ENCODE results near the gene S1PR5. TPM values are rescaled to one million over a fixed set of nuclear protein-coding genes. Genes with fewer than 3 reads are reported as not detected.
"Not testable (repeated sequence)": the region's sequence is repeated elsewhere in the genome, so short reads cannot be mapped to it uniquely, and the experiment has no call there.

Gene S1PR5
- total and polyA plus RNA-seq, 5 donors from 2014 or later: 0.17 to 0.31 (median 0.30) TPM; not detected in 2

DNA sequence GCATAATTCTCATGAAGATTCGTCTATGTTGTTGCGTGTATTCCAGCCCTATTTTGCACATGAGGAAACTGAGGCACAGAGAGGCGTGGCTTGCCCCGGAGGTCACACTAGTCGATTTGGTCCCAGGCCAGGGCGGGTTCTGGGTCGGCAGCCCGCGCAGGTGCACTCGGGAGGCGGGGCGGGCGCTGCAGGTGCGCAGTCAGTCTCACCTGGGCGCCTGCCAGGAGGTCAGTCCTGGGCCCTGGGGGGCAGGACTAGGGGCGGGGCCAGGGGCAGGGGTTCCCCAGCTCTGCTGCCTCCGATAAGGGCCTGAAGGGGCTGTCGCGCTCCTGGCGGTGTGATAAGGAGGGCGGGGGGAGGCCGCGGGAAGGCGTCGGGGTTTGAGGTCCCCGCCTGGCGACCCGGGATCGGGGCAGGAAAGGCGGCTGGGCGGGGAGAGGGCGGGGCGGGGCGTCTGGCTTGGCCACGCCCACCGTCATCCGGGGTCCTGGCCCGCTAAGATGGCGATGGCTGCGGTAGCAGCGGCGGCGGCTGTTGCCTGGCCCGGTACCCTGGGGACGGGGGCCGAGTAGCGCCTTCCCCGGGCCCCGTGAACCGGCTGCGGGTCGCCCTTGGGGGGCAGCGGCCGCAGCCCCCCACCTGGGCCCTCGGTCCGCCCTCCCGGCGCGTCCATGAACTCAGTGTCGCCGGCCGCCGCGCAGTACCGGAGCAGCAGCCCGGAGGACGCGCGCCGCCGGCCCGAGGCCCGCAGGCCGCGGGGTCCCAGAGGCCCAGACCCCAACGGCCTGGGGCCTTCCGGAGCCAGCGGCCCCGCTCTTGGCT, 26.4 kb upstream of the S1PR5 start, which contains the start of gene ATG4D:
Gene ATG4D, plus strand, starts transcription at position 485 of the 822 bp plus-strand sequence. Its CDS starts 187 bp downstream, at position 672.
- H3K27me3 ChIP-seq (ENCODE audit: control insufficient read depth, insufficient read depth, low read length): peaks cover under 1% of the 10 kb centered on the region
- H3K4me1 Mint-ChIP-seq: peaks cover 0 to 21% (median 13%) of the 10 kb centered on the region in 4 donors
- no peaks in the 10 kb centered on the region for H3K9me3 ChIP-seq (ENCODE audit: control insufficient read depth in 2 of 2, low read length in 2 of 2)
- H3K27ac ChIP-seq (ENCODE audit: insufficient read depth, low read length, poor library complexity, severe bottlenecking): peak within 1 kb of the TSS; percentile 69
- peak within 1 kb of the TSS; percentile 89 to 95 (median 90) for H3K4me3 Mint-ChIP-seq
- H3K4me3 ChIP-seq (ENCODE audit: low read depth, low read length): peak within 1 kb of the TSS; percentile 69
- peaks cover 25% of the 10 kb centered on the region for H3K27me3 Mint-ChIP-seq
- H3K9me3 Mint-ChIP-seq: no peaks in the 10 kb centered on the region
- H3K27ac Mint-ChIP-seq: peak within 1 kb of the TSS; percentile 56 to 92 (median 88)
- peak; percentile 80 to 85 for ATAC-seq (ENCODE audit: low read depth in 2 of 2)
- H3K36me3 ChIP-seq (ENCODE audit: control insufficient read depth, insufficient read depth, low read length): peaks cover 9% of the 10 kb centered on the region
- H3K36me3 Mint-ChIP-seq: no peaks in the 10 kb centered on the region
- DNase-seq: peak; percentile 79 to 83 (median 81)
- H3K4me1 ChIP-seq (ENCODE audit: control insufficient read depth, insufficient read depth, low read length, poor library complexity, severe bottlenecking): peaks cover 23% of the 10 kb centered on the region

- H3K4me1 Mint-ChIP-seq: peaks cover 0 to 21% (median 13%) of the 10 kb centered on the region in 4 donors
- H3K27me3 Mint-ChIP-seq: peaks cover 30% of the 10 kb centered on the region
- Histone ChIP-seq H3K4me3 (ENCODE audit: low read depth, low read length) (peak overlapping the region; percentile 3), H3K36me3 (ENCODE audit: control insufficient read depth, insufficient read depth, low read length) (peaks cover 4% of the 10 kb centered on the region), H3K27ac (ENCODE audit: insufficient read depth, low read length, poor library complexity, severe bottlenecking) (peak overlapping the region; percentile 69), H3K4me1 (ENCODE audit: control insufficient read depth, insufficient read depth, low read length, poor library complexity, severe bottlenecking) (peaks cover 23% of the 10 kb centered on the region), H3K9me3 (ENCODE audit: control insufficient read depth in 2 of 2, low read length in 2 of 2) (no peaks in the 10 kb centered on the region), H3K27me3 (ENCODE audit: control insufficient read depth, insufficient read depth, low read length) (peaks cover 4% of the 10 kb centered on the region)
- ATAC-seq (ENCODE audit: low read depth in 2 of 2) (no peak), DNase-seq (no peak)
- H3K4me3 Mint-ChIP-seq: peak overlapping the region; percentile 79 to 95 (median 86)
- no peaks in the 10 kb centered on the region for H3K36me3 Mint-ChIP-seq
- H3K27ac Mint-ChIP-seq: peak overlapping the region in 2 of 3 donors; percentile 67 to 85
- H3K9me3 Mint-ChIP-seq: no peaks in the 10 kb centered on the region
Observed at GRCh38 chr19:10543059-10543419, 25.8 kb upstream of the S1PR5 start.

GRCh38 chr19:10539016-10539415, 21.8 kb upstream of the S1PR5 start:
- H3K27me3 ChIP-seq (ENCODE audit: control insufficient read depth, insufficient read depth, low read length); H3K36me3 Mint-ChIP-seq; H3K4me3 Mint-ChIP-seq; H3K36me3 ChIP-seq (ENCODE audit: control insufficient read depth, insufficient read depth, low read length); ATAC-seq (ENCODE audit: low read depth in 2 of 2); H3K4me1 Mint-ChIP-seq; H3K4me1 ChIP-seq (ENCODE audit: control insufficient read depth, insufficient read depth, low read length, poor library complexity, severe bottlenecking); H3K27ac ChIP-seq (ENCODE audit: insufficient read depth, low read length, poor library complexity, severe bottlenecking); H3K27ac Mint-ChIP-seq; H3K9me3 Mint-ChIP-seq; H3K4me3 ChIP-seq (ENCODE audit: low read depth, low read length); DNase-seq; H3K9me3 ChIP-seq (ENCODE audit: control insufficient read depth in 2 of 2, low read length in 2 of 2): not testable (repeated sequence)
- H3K27me3 Mint-ChIP-seq: peaks cover 41% of the 10 kb centered on the region

DNA sequence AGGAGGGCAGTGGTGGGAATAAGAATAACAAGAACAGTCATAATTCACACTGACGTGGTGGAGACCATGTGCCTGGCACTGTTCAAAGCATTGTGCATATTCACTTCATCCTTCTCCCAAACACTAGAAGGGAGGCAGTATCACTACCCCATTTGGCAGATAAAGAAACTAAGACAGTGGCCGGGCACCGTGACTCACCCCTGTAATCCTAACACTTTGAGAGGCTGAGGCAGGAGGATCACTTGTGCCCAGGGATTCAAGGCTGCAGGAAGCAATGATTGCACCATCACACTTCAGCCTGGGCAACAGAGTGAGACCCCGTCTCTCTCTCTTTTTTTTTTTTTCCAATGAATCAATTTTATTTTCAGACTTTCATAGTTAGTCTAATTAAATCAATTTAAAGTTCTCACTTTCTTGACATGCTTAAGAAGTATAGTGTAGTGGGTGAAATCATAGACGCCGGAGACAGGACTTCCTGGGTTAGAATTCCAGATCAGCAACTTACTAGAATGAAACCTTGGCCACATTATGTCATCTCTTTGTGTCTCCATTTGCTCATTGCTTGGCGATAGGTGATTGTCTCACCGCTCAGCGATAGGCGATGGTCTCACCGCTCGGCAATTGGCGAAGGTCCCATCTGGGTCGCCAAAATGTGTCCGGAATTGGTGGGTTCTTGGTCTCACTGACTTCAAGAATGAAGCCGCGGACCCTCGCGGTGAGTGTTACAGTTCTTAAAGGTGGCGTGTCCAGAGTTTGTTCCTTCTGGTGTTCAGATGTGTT, 21.1 kb upstream of the S1PR5 start:
- DNase-seq: no peak
- peaks cover 41% of the 10 kb centered on the region for H3K27me3 Mint-ChIP-seq
- H3K27me3 ChIP-seq (ENCODE audit: control insufficient read depth, insufficient read depth, low read length): peaks cover 8% of the 10 kb centered on the region
- H3K4me3 Mint-ChIP-seq: peak overlapping the region in 1 of 4 donors; percentile 41
- H3K27ac Mint-ChIP-seq: no peak overlapping the region
- peaks cover 3% of the 10 kb centered on the region for H3K4me1 ChIP-seq (ENCODE audit: control insufficient read depth, insufficient read depth, low read length, poor library complexity, severe bottlenecking)
- ATAC-seq (ENCODE audit: low read depth in 2 of 2): no peak
- no peak overlapping the region for H3K4me3 ChIP-seq (ENCODE audit: low read depth, low read length)
- no peaks in the 10 kb centered on the region for H3K36me3 ChIP-seq (ENCODE audit: control insufficient read depth, insufficient read depth, low read length)
- peaks cover 0 to 8% (median 3%) of the 10 kb centered on the region in 4 donors for H3K4me1 Mint-ChIP-seq
- H3K36me3 Mint-ChIP-seq: no peaks in the 10 kb centered on the region
- H3K9me3 ChIP-seq (ENCODE audit: control insufficient read depth in 2 of 2, low read length in 2 of 2): no peaks in the 10 kb centered on the region
- no peaks in the 10 kb centered on the region for H3K9me3 Mint-ChIP-seq
- no peak overlapping the region for H3K27ac ChIP-seq (ENCODE audit: insufficient read depth, low read length, poor library complexity, severe bottlenecking)

DNA sequence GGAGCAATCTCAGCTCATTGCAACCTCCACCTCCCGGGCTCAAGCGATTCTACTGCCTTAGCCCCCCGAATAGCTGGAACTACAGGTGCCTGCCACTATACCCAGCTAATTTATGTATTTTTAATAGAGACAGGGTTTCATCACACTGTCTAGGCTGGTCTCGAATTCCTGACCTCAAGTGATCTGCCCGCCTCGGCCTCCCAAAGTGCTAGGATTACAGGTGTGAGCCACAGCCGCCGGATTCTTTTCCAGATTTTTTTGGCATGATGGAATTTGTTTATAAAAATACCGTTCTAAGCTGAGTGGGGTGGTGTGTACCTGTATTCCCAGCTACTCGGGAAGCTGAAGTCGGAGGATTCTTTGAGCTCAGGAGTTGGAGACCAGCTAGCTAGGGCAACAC, 20.4 kb upstream of the S1PR5 start:
- peaks cover 0 to under 1% (median 0%) of the 10 kb centered on the region in 4 donors for H3K4me1 Mint-ChIP-seq
- no peaks in the 10 kb centered on the region for H3K36me3 Mint-ChIP-seq
- DNase-seq: no peak
- no peak overlapping the region for H3K27ac Mint-ChIP-seq
- Histone ChIP-seq H3K4me3 (ENCODE audit: low read depth, low read length) (no peak overlapping the region), H3K27me3 (ENCODE audit: control insufficient read depth, insufficient read depth, low read length) (peaks cover 8% of the 10 kb centered on the region), H3K36me3 (ENCODE audit: control insufficient read depth, insufficient read depth, low read length) (no peaks in the 10 kb centered on the region), H3K4me1 (ENCODE audit: control insufficient read depth, insufficient read depth, low read length, poor library complexity, severe bottlenecking) (no peaks in the 10 kb centered on the region), H3K27ac (ENCODE audit: insufficient read depth, low read length, poor library complexity, severe bottlenecking) (no peak overlapping the region), H3K9me3 (ENCODE audit: control insufficient read depth in 2 of 2, low read length in 2 of 2) (no peaks in the 10 kb centered on the region)
- no peak overlapping the region for H3K4me3 Mint-ChIP-seq
- H3K9me3 Mint-ChIP-seq: no peaks in the 10 kb centered on the region
- H3K27me3 Mint-ChIP-seq: peaks cover 41% of the 10 kb centered on the region
- ATAC-seq (ENCODE audit: low read depth in 2 of 2): no peak

- no peaks in the 10 kb centered on the region for H3K36me3 ChIP-seq (ENCODE audit: control insufficient read depth, insufficient read depth, low read length)
- DNase-seq: no peak
- H3K27ac ChIP-seq (ENCODE audit: insufficient read depth, low read length, poor library complexity, severe bottlenecking): no peak overlapping the region
- ATAC-seq (ENCODE audit: low read depth in 2 of 2): no peak
- Mint-ChIP-seq H3K27me3 (peaks cover 32% of the 10 kb centered on the region), H3K27ac (no peak overlapping the region), H3K4me3 (no peak overlapping the region), H3K9me3 (peaks cover 0 to 2% (median 0%) of the 10 kb centered on the region in 7 donors), H3K4me1 (no peaks in the 10 kb centered on the region), H3K36me3 (no peaks in the 10 kb centered on the region)
- peaks cover 10% of the 10 kb centered on the region for H3K27me3 ChIP-seq (ENCODE audit: control insufficient read depth, insufficient read depth, low read length)
- no peak overlapping the region for H3K4me3 ChIP-seq (ENCODE audit: low read depth, low read length)
- H3K9me3 ChIP-seq (ENCODE audit: control insufficient read depth in 2 of 2, low read length in 2 of 2): no peaks in the 10 kb centered on the region
- H3K4me1 ChIP-seq (ENCODE audit: control insufficient read depth, insufficient read depth, low read length, poor library complexity, severe bottlenecking): no peaks in the 10 kb centered on the region
Observed at GRCh38 chr19:10535613-10536012, 18.4 kb upstream of the S1PR5 start.

- Mint-ChIP-seq H3K27me3 (peaks cover 22% of the 10 kb centered on the region), H3K36me3 (no peaks in the 10 kb centered on the region), H3K4me3 (peak overlapping the region in 1 of 4 donors; percentile 3), H3K27ac (peak overlapping the region in 2 of 3 donors; percentile 32 to 56), H3K9me3 (peaks cover 0 to 4% (median 0%) of the 10 kb centered on the region in 7 donors), H3K4me1 (no peaks in the 10 kb centered on the region)
- peaks cover 10% of the 10 kb centered on the region for H3K27me3 ChIP-seq (ENCODE audit: control insufficient read depth, insufficient read depth, low read length)
- H3K4me3 ChIP-seq (ENCODE audit: low read depth, low read length): no peak overlapping the region
- DNase-seq (no peak), ATAC-seq (ENCODE audit: low read depth in 2 of 2) (no peak)
- no peaks in the 10 kb centered on the region for H3K36me3 ChIP-seq (ENCODE audit: control insufficient read depth, insufficient read depth, low read length)
- no peaks in the 10 kb centered on the region for H3K9me3 ChIP-seq (ENCODE audit: control insufficient read depth in 2 of 2, low read length in 2 of 2)
- no peaks in the 10 kb centered on the region for H3K4me1 ChIP-seq (ENCODE audit: control insufficient read depth, insufficient read depth, low read length, poor library complexity, severe bottlenecking)
- H3K27ac ChIP-seq (ENCODE audit: insufficient read depth, low read length, poor library complexity, severe bottlenecking): no peak overlapping the region
Observed at GRCh38 chr19:10533646-10534386, 16.6 kb upstream of the S1PR5 start.

All from CD4-positive, CD25-positive, alpha-beta regulatory T cell (primary cell).